ENCODE data around the gene KCNJ2. TPM values are rescaled to one million over a fixed set of nuclear protein-coding genes. Genes with fewer than 3 reads are reported as not detected.

Gene KCNJ2
- total and polyA plus RNA-seq, 4 donors = 0.75 to 5.1 (median 3.1) TPM; not detected in 1

GRCh38 chr17:70181866-70182265 lies 12.5 kb downstream of the KCNJ2 start:
- DNase-seq = no peak
- 85 to 87% methylated on average over 3 of the region's 3 CpGs for WGBS, 2 donors
- no peak overlapping the region for H3K27ac ChIP-seq (ENCODE audit: low read depth in 1 of 2, low read length in 2 of 2)
- H3K36me3 ChIP-seq (ENCODE audit: control insufficient read depth in 1 of 2, insufficient read depth in 2 of 2, low read length in 1 of 2) = no peaks in the 10 kb centered on the region
- intact Hi-C loops (cut with DNase I) = no loop called here
- H3K27me3 ChIP-seq (ENCODE audit: control insufficient read depth in 1 of 2, insufficient read depth in 2 of 2, low read length in 1 of 2) = no peaks in the 10 kb centered on the region
- ATAC-seq (ENCODE audit: low FRiP score) = no peak
- no peak overlapping the region for H3K4me3 ChIP-seq (ENCODE audit: low read length in 2 of 2)
- no peaks in the 10 kb centered on the region for H3K4me1 ChIP-seq (ENCODE audit: control insufficient read depth in 1 of 2, insufficient read depth in 2 of 2, low read length in 2 of 2)
- H3K9me3 ChIP-seq (ENCODE audit: control insufficient read depth, low read length) = no peaks in the 10 kb centered on the region

DNA sequence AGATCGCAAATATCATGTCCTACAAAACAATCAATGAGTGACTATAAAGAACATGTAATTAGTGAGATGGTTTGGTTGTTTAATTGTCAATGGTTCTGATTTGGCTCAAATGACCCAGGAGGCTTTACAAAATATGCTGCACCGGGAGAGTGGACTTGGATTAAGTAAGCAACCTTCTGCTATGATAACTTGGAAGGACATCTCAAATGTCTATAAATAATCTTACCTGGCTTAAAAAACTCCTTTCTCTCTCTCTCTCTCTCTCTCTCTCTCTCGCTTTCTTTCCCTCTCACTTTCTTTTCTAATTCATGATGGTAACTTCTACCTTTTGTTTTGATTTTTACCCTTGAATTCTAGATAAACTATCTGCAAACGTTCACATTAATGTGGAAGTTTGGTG lies 14.2 kb downstream of the KCNJ2 start:
- intact Hi-C loops (cut with DNase I) = no loop called here
- Histone ChIP-seq H3K9me3 (ENCODE audit: control insufficient read depth, low read length) (no peaks in the 10 kb centered on the region), H3K4me3 (ENCODE audit: low read length in 2 of 2) (no peak overlapping the region), H3K36me3 (ENCODE audit: control insufficient read depth in 1 of 2, insufficient read depth in 2 of 2, low read length in 1 of 2) (no peaks in the 10 kb centered on the region), H3K4me1 (ENCODE audit: control insufficient read depth in 1 of 2, insufficient read depth in 2 of 2, low read length in 2 of 2) (no peaks in the 10 kb centered on the region), H3K27ac (ENCODE audit: low read depth in 1 of 2, low read length in 2 of 2) (no peak overlapping the region), H3K27me3 (ENCODE audit: control insufficient read depth in 1 of 2, insufficient read depth in 2 of 2, low read length in 1 of 2) (no peaks in the 10 kb centered on the region)
- 75 to 77% methylated on average over 4 of the region's 4 CpGs for WGBS, 2 donors
- no peak for ATAC-seq (ENCODE audit: low FRiP score)
- DNase-seq = no peak

- Histone ChIP-seq H3K4me3 (ENCODE audit: low read length in 2 of 2) (no peak overlapping the region), H3K36me3 (ENCODE audit: control insufficient read depth in 1 of 2, insufficient read depth in 2 of 2, low read length in 1 of 2) (no peaks in the 10 kb centered on the region), H3K4me1 (ENCODE audit: control insufficient read depth in 1 of 2, insufficient read depth in 2 of 2, low read length in 2 of 2) (no peaks in the 10 kb centered on the region), H3K27ac (ENCODE audit: low read depth in 1 of 2, low read length in 2 of 2) (no peak overlapping the region), H3K9me3 (ENCODE audit: control insufficient read depth, low read length) (no peaks in the 10 kb centered on the region), H3K27me3 (ENCODE audit: control insufficient read depth in 1 of 2, insufficient read depth in 2 of 2, low read length in 1 of 2) (no peaks in the 10 kb centered on the region)
- ATAC-seq (ENCODE audit: low FRiP score) = no peak
- intact Hi-C loops (cut with DNase I) = no loop called here
- DNase-seq = no peak
These were observed 14.9 kb downstream of the KCNJ2 start for GRCh38 chr17:70184207-70184606.

GRCh38 chr17:70184770-70185169 lies 15.4 kb downstream of the KCNJ2 start:
- no peak for DNase-seq
- Histone ChIP-seq H3K36me3 (ENCODE audit: control insufficient read depth in 1 of 2, insufficient read depth in 2 of 2, low read length in 1 of 2) (no peaks in the 10 kb centered on the region), H3K9me3 (ENCODE audit: control insufficient read depth, low read length) (no peaks in the 10 kb centered on the region), H3K4me1 (ENCODE audit: control insufficient read depth in 1 of 2, insufficient read depth in 2 of 2, low read length in 2 of 2) (no peaks in the 10 kb centered on the region), H3K27me3 (ENCODE audit: control insufficient read depth in 1 of 2, insufficient read depth in 2 of 2, low read length in 1 of 2) (no peaks in the 10 kb centered on the region), H3K4me3 (ENCODE audit: low read length in 2 of 2) (no peak overlapping the region), H3K27ac (ENCODE audit: low read depth in 1 of 2, low read length in 2 of 2) (no peak overlapping the region)
- intact Hi-C loops (cut with DNase I) = no loop called here
- WGBS, 2 donors = 84 to 85% methylated on average over 4 of the region's 4 CpGs
- no peak for ATAC-seq (ENCODE audit: low FRiP score)

DNA sequence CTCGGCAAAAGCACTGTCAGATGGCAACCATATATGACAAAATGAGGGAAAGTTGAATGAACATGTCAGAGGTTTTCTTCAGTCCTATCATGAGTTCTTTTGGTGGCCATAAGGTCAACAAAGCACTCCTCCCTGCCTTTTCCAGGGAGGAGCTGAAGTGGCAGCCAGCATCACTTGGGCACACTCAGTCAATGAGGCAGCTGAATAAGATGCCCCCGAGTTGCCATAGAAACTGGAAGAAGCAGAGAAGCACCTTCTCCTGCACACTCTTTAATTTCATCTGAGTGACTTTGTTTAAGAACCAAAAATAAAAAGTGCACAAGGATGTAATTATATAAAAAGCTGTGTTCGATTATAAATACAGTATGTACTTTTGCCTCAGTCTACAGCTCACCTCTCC lies 16.0 kb downstream of the KCNJ2 start:
- Histone ChIP-seq H3K27me3 (ENCODE audit: control insufficient read depth in 1 of 2, insufficient read depth in 2 of 2, low read length in 1 of 2) (no peaks in the 10 kb centered on the region), H3K27ac (ENCODE audit: low read depth in 1 of 2, low read length in 2 of 2) (no peak overlapping the region), H3K36me3 (ENCODE audit: control insufficient read depth in 1 of 2, insufficient read depth in 2 of 2, low read length in 1 of 2) (no peaks in the 10 kb centered on the region), H3K4me3 (ENCODE audit: low read length in 2 of 2) (no peak overlapping the region), H3K9me3 (ENCODE audit: control insufficient read depth, low read length) (no peaks in the 10 kb centered on the region), H3K4me1 (ENCODE audit: control insufficient read depth in 1 of 2, insufficient read depth in 2 of 2, low read length in 2 of 2) (no peaks in the 10 kb centered on the region)
- 87 to 89% methylated on average over 3 of the region's 3 CpGs for WGBS, 2 donors
- intact Hi-C loops (cut with DNase I) = no loop called here
- no peak for ATAC-seq (ENCODE audit: low FRiP score)
- no peak for DNase-seq

GRCh38 chr17:70187383-70187782 lies 18.1 kb downstream of the KCNJ2 start:
- intact Hi-C loops (cut with DNase I) = no loop called here
- ATAC-seq (ENCODE audit: low FRiP score) (no peak), DNase-seq (no peak)
- no peaks in the 10 kb centered on the region for H3K9me3 ChIP-seq (ENCODE audit: control insufficient read depth, low read length)
- no peak overlapping the region for H3K27ac ChIP-seq (ENCODE audit: low read depth in 1 of 2, low read length in 2 of 2)
- H3K4me3 ChIP-seq (ENCODE audit: low read length in 2 of 2) = no peak overlapping the region
- no peaks in the 10 kb centered on the region for H3K36me3 ChIP-seq (ENCODE audit: control insufficient read depth in 1 of 2, insufficient read depth in 2 of 2, low read length in 1 of 2)
- WGBS, 2 donors = 82 to 88% methylated on average over 3 of the region's 3 CpGs
- no peaks in the 10 kb centered on the region for H3K27me3 ChIP-seq (ENCODE audit: control insufficient read depth in 1 of 2, insufficient read depth in 2 of 2, low read length in 1 of 2)
- H3K4me1 ChIP-seq (ENCODE audit: control insufficient read depth in 1 of 2, insufficient read depth in 2 of 2, low read length in 2 of 2) = no peaks in the 10 kb centered on the region

DNA sequence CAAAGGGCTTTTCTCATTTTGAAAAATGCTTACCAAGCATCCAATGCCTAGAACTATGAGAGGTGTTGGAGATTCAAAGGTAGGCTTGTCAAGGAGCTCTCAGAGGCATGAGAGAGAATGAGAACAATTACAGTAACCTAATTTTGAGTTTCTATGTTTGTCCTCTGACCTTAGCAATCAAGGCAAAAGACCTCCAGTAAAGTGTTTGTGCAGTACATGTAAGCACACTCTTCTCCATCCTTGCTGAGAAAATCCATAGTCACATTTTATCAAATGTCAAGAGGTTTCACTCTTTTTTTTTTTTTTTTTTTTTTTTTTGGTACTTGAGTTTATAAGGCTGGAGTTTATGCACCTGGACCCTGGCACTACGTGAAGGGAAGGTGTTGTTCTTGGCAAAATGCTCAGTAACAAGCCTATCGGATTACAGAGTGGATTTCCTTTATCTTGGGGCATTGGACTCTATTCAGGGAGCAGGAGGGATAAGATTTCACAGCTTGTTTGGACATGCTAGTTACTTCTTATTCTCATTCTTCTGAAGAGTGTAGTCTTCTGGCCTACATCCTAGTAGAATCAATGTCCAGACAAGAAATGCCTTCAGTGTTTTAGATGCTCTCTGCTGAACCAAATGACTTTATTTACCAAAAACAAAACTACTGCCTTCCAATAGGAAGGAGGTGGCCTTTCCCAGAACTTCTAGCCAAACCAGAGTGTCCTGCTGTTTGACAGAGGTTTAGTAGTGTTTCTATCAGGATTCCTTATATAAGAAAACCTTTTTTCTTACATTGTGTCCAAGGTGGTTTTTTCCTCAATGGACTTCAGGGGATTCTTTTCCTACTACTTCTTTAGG lies 21.9 kb downstream of the KCNJ2 start:
- H3K9me3 ChIP-seq (ENCODE audit: control insufficient read depth, low read length) = no peaks in the 10 kb centered on the region
- no peaks in the 10 kb centered on the region for H3K36me3 ChIP-seq (ENCODE audit: control insufficient read depth in 1 of 2, insufficient read depth in 2 of 2, low read length in 1 of 2)
- intact Hi-C loops (cut with DNase I) = no loop called here
- no peak overlapping the region for H3K4me3 ChIP-seq (ENCODE audit: low read length in 2 of 2)
- no peaks in the 10 kb centered on the region for H3K27me3 ChIP-seq (ENCODE audit: control insufficient read depth in 1 of 2, insufficient read depth in 2 of 2, low read length in 1 of 2)
- DNase-seq (no peak), ATAC-seq (ENCODE audit: low FRiP score) (no peak)
- WGBS, 2 donors = 7 to 8% methylated on average over 2 of the region's 2 CpGs
- no peak overlapping the region for H3K27ac ChIP-seq (ENCODE audit: low read depth in 1 of 2, low read length in 2 of 2)
- H3K4me1 ChIP-seq (ENCODE audit: control insufficient read depth in 1 of 2, insufficient read depth in 2 of 2, low read length in 2 of 2) = no peaks in the 10 kb centered on the region

GRCh38 chr17:70195091-70195490 lies 25.8 kb downstream of the KCNJ2 start:
- DNase-seq = no peak
- ATAC-seq (ENCODE audit: low FRiP score) = no peak
- H3K4me3 ChIP-seq (ENCODE audit: low read length in 2 of 2) = no peak overlapping the region
- intact Hi-C loops (cut with DNase I) = no loop called here
- no peaks in the 10 kb centered on the region for H3K9me3 ChIP-seq (ENCODE audit: control insufficient read depth, low read length)
- H3K36me3 ChIP-seq (ENCODE audit: control insufficient read depth in 1 of 2, insufficient read depth in 2 of 2, low read length in 1 of 2) = no peaks in the 10 kb centered on the region
- no peaks in the 10 kb centered on the region for H3K27me3 ChIP-seq (ENCODE audit: control insufficient read depth in 1 of 2, insufficient read depth in 2 of 2, low read length in 1 of 2)
- no peak overlapping the region for H3K27ac ChIP-seq (ENCODE audit: low read depth in 1 of 2, low read length in 2 of 2)
- H3K4me1 ChIP-seq (ENCODE audit: control insufficient read depth in 1 of 2, insufficient read depth in 2 of 2, low read length in 2 of 2) = no peaks in the 10 kb centered on the region

GRCh38 chr17:70201872-70202419 lies 32.6 kb downstream of the KCNJ2 start:
- no peaks in the 10 kb centered on the region for H3K36me3 ChIP-seq (ENCODE audit: control insufficient read depth in 1 of 2, insufficient read depth in 2 of 2, low read length in 1 of 2)
- intact Hi-C loops (cut with DNase I) = no loop called here
- WGBS, 2 donors = 75 to 78% methylated on average over 6 of the region's 6 CpGs
- H3K4me3 ChIP-seq (ENCODE audit: low read length in 2 of 2) = no peak overlapping the region
- no peak overlapping the region for H3K27ac ChIP-seq (ENCODE audit: low read depth in 1 of 2, low read length in 2 of 2)
- H3K4me1 ChIP-seq (ENCODE audit: control insufficient read depth in 1 of 2, insufficient read depth in 2 of 2, low read length in 2 of 2) = no peaks in the 10 kb centered on the region
- DNase-seq = no peak
- no peak for ATAC-seq (ENCODE audit: low FRiP score)
- no peaks in the 10 kb centered on the region for H3K27me3 ChIP-seq (ENCODE audit: control insufficient read depth in 1 of 2, insufficient read depth in 2 of 2, low read length in 1 of 2)
- no peaks in the 10 kb centered on the region for H3K9me3 ChIP-seq (ENCODE audit: control insufficient read depth, low read length)

Measured in aorta (tissue), 5 donors.